Parathyroid adenoma (tissue), 2 donors: ENCODE data around the gene TMEM132C.

Experiments used
- H2AFZ ChIP-seq: fragments of 300-600 bp; sonication (generic); one replicate; pipeline ENCODE4 v1.7.0; 2017; ENCODE audit warnings: antibody characterized with exemption, mild to moderate bottlenecking
- H3K27ac ChIP-seq: fragments of 300-600 bp; sonication (generic); one replicate; pipeline ENCODE4 v1.7.0; 2017
- H3K27me3 ChIP-seq: fragments of 300-600 bp; sonication (generic); one replicate; pipeline ENCODE4 v1.7.0; 2017; ENCODE audit warnings: low read length; ENCODE audit not compliant: control insufficient read depth, insufficient read depth
- H3K36me3 ChIP-seq: fragments of 300-600 bp; sonication (generic); one replicate; pipeline ENCODE4 v1.7.0; 2017; ENCODE audit warnings: low read length; ENCODE audit not compliant: control insufficient read depth, insufficient read depth
- H3K4me1 ChIP-seq: fragments of 300-600 bp; sonication (generic); one replicate; pipeline ENCODE4 v1.7.0; 2017; ENCODE audit warnings: control low read depth
- H3K4me2 ChIP-seq: fragments of 300-600 bp; sonication (generic); one replicate; pipeline ENCODE4 v1.7.0; 2017; ENCODE audit warnings: low read length
- H3K4me3 ChIP-seq: fragments of 300-600 bp; sonication (generic); one replicate; pipeline ENCODE4 v1.7.0; 2017; ENCODE audit warnings: low read depth, low read length
- H3K79me2 ChIP-seq: fragments of 300-600 bp; sonication (generic); one replicate; pipeline ENCODE4 v1.7.0; 2017; ENCODE audit warnings: control low read depth
- H3K9ac ChIP-seq: fragments of 300-600 bp; sonication (generic); one replicate; pipeline ENCODE4 v1.7.0; 2017; ENCODE audit warnings: mild to moderate bottlenecking
- H3K9me3 ChIP-seq: fragments of 300-600 bp; sonication (generic); one replicate; pipeline ENCODE4 v1.7.0; 2017; ENCODE audit warnings: low read length; ENCODE audit not compliant: control insufficient read depth
- CTCF ChIP-seq: fragments of 300-600 bp; sonication (generic); IDR thresholded peaks from one replicate; pipeline ENCODE4 v1.7.0; 2017; ENCODE audit warnings: antibody characterized with exemption, mild to moderate bottlenecking
- donor health status: primary hyperparathyroidism.

Gene TMEM132C

GRCh38 chr12:128715485-128715884 is 448.5 kb downstream of the TMEM132C start:
- H3K36me3 ChIP-seq: no peaks in the 10 kb centered on the region
- H3K79me2 ChIP-seq: no peaks in the 10 kb centered on the region
- H3K4me2 ChIP-seq: no peak overlapping the region
- no peaks in the 10 kb centered on the region for H3K27me3 ChIP-seq
- no peak overlapping the region for H3K27ac ChIP-seq
- H3K4me1 ChIP-seq: no peaks in the 10 kb centered on the region
- TF ChIP-seq CTCF: no peak
- no peak overlapping the region for H3K4me3 ChIP-seq
- no peaks in the 10 kb centered on the region for H3K9me3 ChIP-seq
- H2AFZ ChIP-seq: no peak overlapping the region
- H3K9ac ChIP-seq: no peak overlapping the region

GRCh38 chr12:128724468-128725046 is 457.6 kb downstream of the TMEM132C start:
- H3K4me1 ChIP-seq: no peaks in the 10 kb centered on the region
- H3K27ac ChIP-seq: no peak overlapping the region
- H3K9ac ChIP-seq: no peak overlapping the region
- TF ChIP-seq CTCF: no peak
- no peaks in the 10 kb centered on the region for H3K36me3 ChIP-seq
- H3K9me3 ChIP-seq: no peaks in the 10 kb centered on the region
- no peak overlapping the region for H2AFZ ChIP-seq
- no peak overlapping the region for H3K4me3 ChIP-seq
- H3K27me3 ChIP-seq: no peaks in the 10 kb centered on the region
- no peak overlapping the region for H3K4me2 ChIP-seq
- H3K79me2 ChIP-seq: no peaks in the 10 kb centered on the region

- H3K36me3 ChIP-seq: no peaks in the 10 kb centered on the region
- TF ChIP-seq CTCF: no peak
- no peak overlapping the region for H3K4me3 ChIP-seq
- H3K9me3 ChIP-seq: no peaks in the 10 kb centered on the region
- no peak overlapping the region for H2AFZ ChIP-seq
- H3K4me1 ChIP-seq: no peaks in the 10 kb centered on the region
- no peak overlapping the region for H3K9ac ChIP-seq
- no peaks in the 10 kb centered on the region for H3K27me3 ChIP-seq
- H3K4me2 ChIP-seq: no peak overlapping the region
- H3K79me2 ChIP-seq: no peaks in the 10 kb centered on the region
- H3K27ac ChIP-seq: no peak overlapping the region
These were observed 459.9 kb downstream of the TMEM132C start for GRCh38 chr12:128726886-128727285.

- Histone ChIP-seq H3K27ac (no peak overlapping the region), H3K9ac (no peak overlapping the region), H3K4me1 (no peaks in the 10 kb centered on the region), H3K27me3 (no peaks in the 10 kb centered on the region), H3K4me2 (no peak overlapping the region), H3K79me2 (no peaks in the 10 kb centered on the region), H3K4me3 (no peak overlapping the region), H3K9me3 (no peaks in the 10 kb centered on the region), H2AFZ (no peak overlapping the region), H3K36me3 (no peaks in the 10 kb centered on the region)
- no peak for TF ChIP-seq CTCF
These were observed 460.5 kb downstream of the TMEM132C start for GRCh38 chr12:128727461-128727860.

- Histone ChIP-seq H3K4me3 (no peak overlapping the region), H3K4me1 (no peaks in the 10 kb centered on the region), H2AFZ (no peak overlapping the region), H3K36me3 (no peaks in the 10 kb centered on the region), H3K27ac (no peak overlapping the region), H3K9ac (no peak overlapping the region), H3K4me2 (no peak overlapping the region), H3K79me2 (no peaks in the 10 kb centered on the region), H3K9me3 (no peaks in the 10 kb centered on the region), H3K27me3 (no peaks in the 10 kb centered on the region)
- TF ChIP-seq CTCF: no peak
These were observed 461.0 kb downstream of the TMEM132C start for GRCh38 chr12:128727999-128728398.
